Measurements from ENCODE around the gene ZNRD2. TPM values are rescaled to one million over a fixed set of nuclear protein-coding genes. Genes with fewer than 3 reads are reported as not detected.

The ZNRD2 gene
- total RNA-seq, 4 donors from 2014 or later, result 41.9 to 62.9 (median 50.6) TPM

GRCh38 chr11:65584106-65584505, 13.8 kb downstream of the ZNRD2 start:
- intact Hi-C loops (cut with DNase I; ENCODE audit: low total_unique reads), result no loop called here
- DNase-seq (ENCODE audit: low spot score in 2 of 2), result no peak
- no peak overlapping the region for H3K4me3 ChIP-seq (ENCODE audit: low read depth, poor library complexity, severe bottlenecking)
- WGBS, 2 donors, result 72 to 84% methylated on average over 5 to 8 of the region's 8 CpGs
- TF ChIP-seq POLR2A (IDR thresholded peaks at IDR 0.05), result no peak
- TF ChIP-seq, protein P1, sequence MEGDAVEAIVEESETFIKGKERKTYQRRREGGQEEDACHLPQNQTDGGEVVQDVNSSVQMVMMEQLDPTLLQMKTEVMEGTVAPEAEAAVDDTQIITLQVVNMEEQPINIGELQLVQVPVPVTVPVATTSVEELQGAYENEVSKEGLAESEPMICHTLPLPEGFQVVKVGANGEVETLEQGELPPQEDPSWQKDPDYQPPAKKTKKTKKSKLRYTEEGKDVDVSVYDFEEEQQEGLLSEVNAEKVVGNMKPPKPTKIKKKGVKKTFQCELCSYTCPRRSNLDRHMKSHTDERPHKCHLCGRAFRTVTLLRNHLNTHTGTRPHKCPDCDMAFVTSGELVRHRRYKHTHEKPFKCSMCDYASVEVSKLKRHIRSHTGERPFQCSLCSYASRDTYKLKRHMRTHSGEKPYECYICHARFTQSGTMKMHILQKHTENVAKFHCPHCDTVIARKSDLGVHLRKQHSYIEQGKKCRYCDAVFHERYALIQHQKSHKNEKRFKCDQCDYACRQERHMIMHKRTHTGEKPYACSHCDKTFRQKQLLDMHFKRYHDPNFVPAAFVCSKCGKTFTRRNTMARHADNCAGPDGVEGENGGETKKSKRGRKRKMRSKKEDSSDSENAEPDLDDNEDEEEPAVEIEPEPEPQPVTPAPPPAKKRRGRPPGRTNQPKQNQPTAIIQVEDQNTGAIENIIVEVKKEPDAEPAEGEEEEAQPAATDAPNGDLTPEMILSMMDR (IDR thresholded peaks at IDR 0.05), result no peak

GRCh38 chr11:65584723-65585171, 14.5 kb downstream of the ZNRD2 start:
- H3K4me3 ChIP-seq (ENCODE audit: low read depth, poor library complexity, severe bottlenecking), result no peak overlapping the region

DNA sequence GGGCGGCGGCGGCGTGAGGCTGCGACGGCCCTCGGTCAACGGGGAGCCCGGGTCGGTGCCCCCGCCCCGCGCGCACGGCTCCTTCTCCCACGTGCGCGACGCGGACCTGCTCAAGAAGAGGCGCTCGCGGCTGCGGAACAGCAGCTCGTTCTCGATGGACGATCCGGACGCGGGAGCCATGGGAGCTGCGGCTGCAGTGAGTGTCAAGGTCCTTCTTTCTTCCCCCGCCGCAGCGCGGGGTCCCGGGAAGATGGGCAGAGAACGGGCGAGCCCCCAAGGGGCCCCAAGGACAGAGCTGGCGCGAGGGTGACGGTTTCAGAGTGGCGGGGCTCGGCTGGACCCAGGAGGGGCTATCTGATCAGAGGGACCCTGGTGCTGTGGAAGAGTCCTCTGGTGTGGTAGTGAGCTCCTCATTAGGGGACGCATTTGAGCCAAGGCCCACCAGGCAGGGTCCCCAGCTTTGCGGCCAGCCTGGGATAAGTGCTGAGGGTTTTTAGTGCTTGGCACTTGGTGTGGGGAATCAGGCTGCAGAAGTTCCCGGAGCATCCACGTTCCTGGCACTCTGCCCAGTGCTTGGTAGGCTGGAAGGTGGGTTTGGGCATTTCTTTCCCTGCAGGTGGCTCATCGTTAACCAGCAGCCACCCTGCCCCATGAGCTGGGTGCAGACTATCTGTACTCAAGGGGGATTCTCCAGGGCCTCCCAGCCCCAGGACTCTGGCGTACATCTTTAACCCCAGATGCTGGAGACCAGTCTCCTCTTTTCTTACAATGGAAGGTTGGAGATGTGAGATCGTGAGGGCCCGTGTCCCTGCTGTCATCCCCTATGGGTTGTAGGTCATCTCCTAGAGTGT, 15.3 kb downstream of the ZNRD2 start:
- H3K4me3 ChIP-seq (ENCODE audit: low read depth, poor library complexity, severe bottlenecking), result no peak overlapping the region
- no peak for DNase-seq (ENCODE audit: low spot score in 2 of 2)
- 68 to 80% methylated on average over 44 to 51 of the region's 51 CpGs for WGBS, 2 donors
- intact Hi-C loops (cut with DNase I; ENCODE audit: low total_unique reads), result no loop called here
- TF ChIP-seq, protein P1 (IDR thresholded peaks at IDR 0.05), result no peak
- no peak for TF ChIP-seq POLR2A (IDR thresholded peaks at IDR 0.05)

More at GRCh38 chr11:65584723-65585171, 14.5 kb downstream of the ZNRD2 start:
- DNase-seq (ENCODE audit: low spot score in 2 of 2), result no peak
- TF ChIP-seq, protein P1 (IDR thresholded peaks at IDR 0.05), result no peak
- no peak for TF ChIP-seq POLR2A (IDR thresholded peaks at IDR 0.05)
- intact Hi-C loops (cut with DNase I; ENCODE audit: low total_unique reads), result no loop called here
- WGBS, 2 donors, result 44 to 58% methylated on average over 22 to 29 of the region's 46 CpGs

DNA sequence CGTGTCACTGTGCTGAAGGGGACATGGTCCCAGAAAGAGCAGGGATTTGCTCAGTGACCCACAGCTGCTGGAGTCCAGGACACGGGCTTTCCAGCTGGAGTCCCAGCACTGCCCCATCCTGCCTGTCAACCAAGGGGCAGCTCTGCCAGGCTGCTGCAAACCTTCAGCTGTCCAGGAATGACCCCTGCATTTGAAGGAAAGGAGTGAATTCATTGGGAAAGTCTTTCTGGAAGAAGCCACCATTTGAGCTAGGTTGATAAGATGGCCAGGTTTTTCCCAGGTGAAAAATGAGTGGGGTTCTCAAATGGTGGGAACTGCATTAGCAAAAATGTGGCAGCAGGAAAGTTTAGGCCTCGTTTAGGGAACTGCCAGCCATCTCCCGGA, 16.0 kb downstream of the ZNRD2 start:
- no peak overlapping the region for H3K4me3 ChIP-seq (ENCODE audit: low read depth, poor library complexity, severe bottlenecking)
- TF ChIP-seq, protein P1 (IDR thresholded peaks at IDR 0.05), result no peak
- TF ChIP-seq POLR2A (IDR thresholded peaks at IDR 0.05), result no peak
- 84 to 86% methylated on average over 4 of the region's 4 CpGs for WGBS, 2 donors
- intact Hi-C loops (cut with DNase I; ENCODE audit: low total_unique reads), result no loop called here
- no peak for DNase-seq (ENCODE audit: low spot score in 2 of 2)

- no peak for DNase-seq (ENCODE audit: low spot score in 2 of 2)
- no peak overlapping the region for H3K4me3 ChIP-seq (ENCODE audit: low read depth, poor library complexity, severe bottlenecking)
- WGBS, 2 donors, result 60 to 62% methylated on average over 2 of the region's 2 CpGs
- intact Hi-C loops (cut with DNase I; ENCODE audit: low total_unique reads), result no loop called here
- TF ChIP-seq, protein P1 (IDR thresholded peaks at IDR 0.05), result no peak
- TF ChIP-seq POLR2A (IDR thresholded peaks at IDR 0.05), result no peak
Observed at GRCh38 chr11:65586676-65587075, 16.4 kb downstream of the ZNRD2 start.
